Adrenal gland (tissue), 5 donors: ENCODE results near the gene HLA-DQB1.
"Not testable (repeated sequence)": the region's sequence is repeated elsewhere in the genome, so short reads cannot be mapped to it uniquely, and the experiment has no call there.

Source experiments
- POLR2A ChIP-seq, 2 donors: fragments of 450-650 bp; IDR thresholded peaks; one replicate each; pipeline ENCODE4 v1.6.1; 2017; ENCODE audit warnings: antibody characterized with exemption in 2 of 2, mild to moderate bottlenecking in 2 of 2, moderate library complexity in 1 of 2
- TF ChIP-seq, protein P1 (sequence below), 6 experiments: fragments of 450-650 bp in 4 of 6; fragments of 200-600 bp in 2 of 6; sonication (generic) in 1 of 6; IDR thresholded peaks; 1 replicate in 5 of 6; 2 replicates in 1 of 6; pipeline versions ENCODE4 v1.5.1 to v1.8.0; 2016 to 2021; ENCODE audit warnings: antibody characterized with exemption in 6 of 6, mild to moderate bottlenecking in 2 of 6, moderate library complexity in 1 of 6
- donor health status: DM: no; HTN: no; CAD: no.

DNA sequence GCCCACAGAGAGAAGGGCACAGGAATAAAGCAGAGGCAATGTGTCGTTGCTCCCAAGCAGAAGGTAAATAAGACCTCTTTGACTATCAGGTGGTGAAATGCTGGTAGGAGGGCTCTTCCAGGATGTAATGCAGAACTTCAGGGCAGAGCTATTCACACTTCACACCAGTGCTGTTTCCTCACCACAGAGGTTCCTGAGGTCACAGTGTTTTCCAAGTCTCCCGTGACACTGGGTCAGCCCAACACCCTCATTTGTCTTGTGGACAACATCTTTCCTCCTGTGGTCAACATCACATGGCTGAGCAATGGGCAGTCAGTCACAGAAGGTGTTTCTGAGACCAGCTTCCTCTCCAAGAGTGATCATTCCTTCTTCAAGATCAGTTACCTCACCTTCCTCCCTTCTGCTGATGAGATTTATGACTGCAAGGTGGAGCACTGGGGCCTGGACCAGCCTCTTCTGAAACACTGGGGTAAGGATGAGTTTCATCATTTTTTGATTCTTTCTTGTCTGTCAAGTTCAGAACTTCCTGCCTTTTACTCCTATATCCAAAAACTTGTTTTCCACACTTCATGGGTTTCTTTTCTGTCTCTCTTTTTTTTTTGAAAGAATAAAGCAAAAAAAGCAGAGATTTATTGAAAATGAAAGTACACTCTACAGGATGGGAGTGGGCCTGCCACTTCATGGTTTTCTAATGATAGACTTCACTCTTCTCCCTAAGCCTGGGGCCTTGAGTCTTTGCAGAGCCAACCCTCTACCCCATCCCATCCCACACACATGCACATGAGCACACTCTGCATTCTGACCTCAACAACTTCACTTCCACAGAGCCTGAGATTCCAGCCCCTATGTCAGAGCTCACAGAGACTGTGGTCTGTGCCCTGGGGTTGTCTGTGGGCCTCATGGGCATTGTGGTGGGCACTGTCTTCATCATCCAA, 24.4 kb downstream of the HLA-DQB1 start:
- not testable (repeated sequence) for TF ChIP-seq POLR2A (IDR thresholded peaks at IDR 0.05)
- TF ChIP-seq, protein P1, sequence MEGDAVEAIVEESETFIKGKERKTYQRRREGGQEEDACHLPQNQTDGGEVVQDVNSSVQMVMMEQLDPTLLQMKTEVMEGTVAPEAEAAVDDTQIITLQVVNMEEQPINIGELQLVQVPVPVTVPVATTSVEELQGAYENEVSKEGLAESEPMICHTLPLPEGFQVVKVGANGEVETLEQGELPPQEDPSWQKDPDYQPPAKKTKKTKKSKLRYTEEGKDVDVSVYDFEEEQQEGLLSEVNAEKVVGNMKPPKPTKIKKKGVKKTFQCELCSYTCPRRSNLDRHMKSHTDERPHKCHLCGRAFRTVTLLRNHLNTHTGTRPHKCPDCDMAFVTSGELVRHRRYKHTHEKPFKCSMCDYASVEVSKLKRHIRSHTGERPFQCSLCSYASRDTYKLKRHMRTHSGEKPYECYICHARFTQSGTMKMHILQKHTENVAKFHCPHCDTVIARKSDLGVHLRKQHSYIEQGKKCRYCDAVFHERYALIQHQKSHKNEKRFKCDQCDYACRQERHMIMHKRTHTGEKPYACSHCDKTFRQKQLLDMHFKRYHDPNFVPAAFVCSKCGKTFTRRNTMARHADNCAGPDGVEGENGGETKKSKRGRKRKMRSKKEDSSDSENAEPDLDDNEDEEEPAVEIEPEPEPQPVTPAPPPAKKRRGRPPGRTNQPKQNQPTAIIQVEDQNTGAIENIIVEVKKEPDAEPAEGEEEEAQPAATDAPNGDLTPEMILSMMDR (IDR thresholded peaks at IDR 0.05): not testable (repeated sequence)
